Kidney capillary endothelial cell (primary cell): ENCODE measurements around the gene EDN2.

ENCODE experiments used
- DNase-seq: peaks from one replicate; pipeline ENCODE4 v3.0.0-alpha.2; 2018; ENCODE audit warnings: low spot score

The EDN2 gene

GRCh38 chr1:41498391-41498790, 13.9 kb upstream of the EDN2 start:
- no peak for DNase-seq

GRCh38 chr1:41497461-41498030, 13.1 kb upstream of the EDN2 start:
- no peak for DNase-seq

GRCh38 chr1:41497056-41497440, 12.6 kb upstream of the EDN2 start:
- DNase-seq: no peak

- DNase-seq: peak; percentile 72
Measured at GRCh38 chr1:41496080-41497055, 11.9 kb upstream of the EDN2 start.

GRCh38 chr1:41495210-41495948, 10.9 kb upstream of the EDN2 start:
- peak; percentile 28 for DNase-seq

GRCh38 chr1:41494351-41495209, 10.1 kb upstream of the EDN2 start:
- no peak for DNase-seq

- no peak for DNase-seq
Measured at GRCh38 chr1:41493626-41494350, 9.3 kb upstream of the EDN2 start.

GRCh38 chr1:41493117-41493536, 8.6 kb upstream of the EDN2 start:
- DNase-seq: peak; percentile 16

GRCh38 chr1:41492341-41492848, 7.9 kb upstream of the EDN2 start:
- no peak for DNase-seq

- DNase-seq: no peak
Measured at GRCh38 chr1:41490911-41491310, 6.4 kb upstream of the EDN2 start.

GRCh38 chr1:41489561-41489960, 5.1 kb upstream of the EDN2 start:
- DNase-seq: no peak

GRCh38 chr1:41488040-41488951, 3.8 kb upstream of the EDN2 start:
- no peak for DNase-seq

GRCh38 chr1:41487126-41488039, 2.9 kb upstream of the EDN2 start:
- no peak for DNase-seq

GRCh38 chr1:41486371-41487125, 2.1 kb upstream of the EDN2 start:
- DNase-seq: no peak

- no peak for DNase-seq
Measured at GRCh38 chr1:41486053-41486370, 1.5 kb upstream of the EDN2 start.

GRCh38 chr1:41485605-41486004, 1.1 kb upstream of the EDN2 start:
- DNase-seq: peak; percentile 71

GRCh38 chr1:41483960-41484401, 502 bp downstream of the EDN2 start:
- DNase-seq: no peak
